GM23338 (cell line): ENCODE data around the gene BOD1. TPM values are rescaled to one million over a fixed set of nuclear protein-coding genes. Genes with fewer than 3 reads are reported as not detected.

Experiments
- ATAC-seq: fragments of 200-7000 bp; cut with Tn5 transposase; 3 replicates; pipeline ENCODE4 v1.9.1; 2020
- DNase-seq: peaks from one replicate; pipeline ENCODE4 v3.0.0-alpha.2; 2015; ENCODE audit warnings: low spot score
- H2AFZ ChIP-seq: fragments of 200-600 bp; sonication (generic); 2 replicates; pipeline ENCODE4 v1.8.0; 2016; ENCODE audit warnings: antibody characterized with exemption, mild to moderate bottlenecking, moderate library complexity
- H3F3A ChIP-seq: fragments of 200-600 bp; sonication (generic); replicated peaks from 2 replicates; pipeline ENCODE4 v1.8.0; 2017; ENCODE audit warnings: antibody characterized with exemption, mixed run types, low read depth
- H3K27ac ChIP-seq: fragments of 200-600 bp; sonication (generic); 2 replicates; pipeline ENCODE4 v1.6.1; 2016; ENCODE audit warnings: low read depth
- H3K27me3 ChIP-seq: fragments of 200-600 bp; sonication (generic); 2 replicates; pipeline ENCODE4 v1.8.0; 2016; ENCODE audit warnings: mild to moderate bottlenecking, mixed run types, moderate library complexity; ENCODE audit not compliant: insufficient read depth
- H3K36me3 ChIP-seq: fragments of 200-600 bp; sonication (generic); 2 replicates; pipeline ENCODE4 v1.8.0; 2016; ENCODE audit warnings: mild to moderate bottlenecking; ENCODE audit not compliant: insufficient read depth
- H3K4me1 ChIP-seq: fragments of 200-600 bp; sonication (generic); 2 replicates; pipeline ENCODE4 v1.8.0; 2016; ENCODE audit warnings: mild to moderate bottlenecking, moderate library complexity; ENCODE audit not compliant: insufficient read depth
- H3K4me2 ChIP-seq: fragments of 200-600 bp; sonication (generic); 2 replicates; pipeline ENCODE4 v1.7.1; 2017; ENCODE audit warnings: mixed run types
- H3K4me3 ChIP-seq: fragments of 200-600 bp; sonication (generic); 2 replicates; pipeline ENCODE4 v1.6.1; 2016; ENCODE audit warnings: mixed run types
- H3K79me2 ChIP-seq: fragments of 200-600 bp; sonication (generic); replicated peaks from 2 replicates; pipeline ENCODE4 v1.8.0; 2017; ENCODE audit warnings: mild to moderate bottlenecking; ENCODE audit not compliant: insufficient read depth
- H3K9me2 ChIP-seq: fragments of 200-600 bp; sonication (generic); 2 replicates; pipeline ENCODE4 v1.8.0; 2017; ENCODE audit not compliant: insufficient read depth
- H4K20me1 ChIP-seq: fragments of 200-600 bp; sonication (generic); replicated peaks from 2 replicates; pipeline ENCODE4 v1.8.0; 2017; ENCODE audit warnings: mild to moderate bottlenecking; ENCODE audit not compliant: insufficient read depth
- H3K27ac Mint-ChIP-seq: 2 replicates; pipeline ENCODE4 v1.8.0; 2020; ENCODE audit warnings: inconsistent platforms, mild to moderate bottlenecking, moderate library complexity, mixed read lengths
- H3K27me3 Mint-ChIP-seq: 3 replicates; pipeline ENCODE4 v1.8.0; 2022; ENCODE audit warnings: low read depth, mild to moderate bottlenecking, moderate library complexity, mixed read lengths, inconsistent platforms; ENCODE audit not compliant: insufficient read depth, poor library complexity
- H3K36me3 Mint-ChIP-seq: 3 replicates; pipeline ENCODE4 v1.8.0; 2021; ENCODE audit warnings: low read depth, mild to moderate bottlenecking, inconsistent platforms, moderate library complexity, mixed read lengths
- H3K4me1 Mint-ChIP-seq: 3 replicates; pipeline ENCODE4 v1.8.0; 2020; ENCODE audit warnings: mild to moderate bottlenecking, inconsistent platforms, mixed read lengths
- H3K4me3 Mint-ChIP-seq: 3 replicates; pipeline ENCODE4 v1.8.0; 2021; ENCODE audit warnings: moderate library complexity, mild to moderate bottlenecking, inconsistent platforms, mixed read lengths
- H3K9me3 Mint-ChIP-seq: 3 replicates; pipeline ENCODE4 v1.8.0; 2020; ENCODE audit warnings: moderate library complexity, mild to moderate bottlenecking, inconsistent platforms, mixed read lengths
- CREB1 ChIP-seq: fragments of 250-450 bp; sonication (Bioruptor Pico); IDR thresholded peaks from 2 replicates; pipeline ENCODE4 v1.5.0; 2020; ENCODE audit warnings: low read depth, mild to moderate bottlenecking, moderate library complexity
- ETS1 ChIP-seq: IDR thresholded peaks from 2 replicates; pipeline ENCODE4 v1.6.1; 2016; ENCODE audit warnings: antibody characterized with exemption
- EZH2 ChIP-seq: fragments of 200-600 bp; sonication (generic); IDR thresholded peaks from one replicate; pipeline ENCODE4 v1.8.0; 2017; ENCODE audit warnings: antibody characterized with exemption, mild to moderate bottlenecking, low read depth; ENCODE audit not compliant: unreplicated experiment
- JUNB ChIP-seq: IDR thresholded peaks from one replicate; pipeline ENCODE4 v1.6.1; 2016; ENCODE audit warnings: antibody characterized with exemption; ENCODE audit not compliant: unreplicated experiment
- NANOG ChIP-seq: IDR thresholded peaks from 2 replicates; pipeline ENCODE4 v1.6.1; 2016; ENCODE audit warnings: antibody characterized with exemption, borderline replicate concordance
- POLR2AphosphoS5 ChIP-seq: IDR thresholded peaks from 2 replicates; pipeline ENCODE4 v1.6.1; 2016; ENCODE audit warnings: antibody characterized with exemption, low read depth
- REST ChIP-seq: IDR thresholded peaks from one replicate; pipeline ENCODE4 v1.6.1; 2018; ENCODE audit warnings: antibody characterized with exemption; ENCODE audit not compliant: unreplicated experiment
- STAT1 ChIP-seq: IDR thresholded peaks from one replicate; pipeline ENCODE4 v1.6.1; 2016; ENCODE audit warnings: antibody characterized with exemption; ENCODE audit not compliant: unreplicated experiment
- ZNF114 ChIP-seq: fragments of 250-450 bp; sonication (Bioruptor Pico); IDR thresholded peaks from 2 replicates; pipeline ENCODE4 v1.5.0; 2020; ENCODE audit warnings: mild to moderate bottlenecking, moderate library complexity
- ZNF331 ChIP-seq: fragments of 250-450 bp; sonication (Bioruptor Pico); IDR thresholded peaks from 2 replicates; pipeline ENCODE4 v1.5.0; 2020; ENCODE audit warnings: low read depth, mild to moderate bottlenecking, moderate library complexity
- ZNF462 ChIP-seq: fragments of 250-450 bp; sonication (Bioruptor Pico); IDR thresholded peaks from 2 replicates; pipeline ENCODE4 v1.5.0; 2020; ENCODE audit warnings: mild to moderate bottlenecking, moderate library complexity
- polyA plus RNA-seq: library from polyadenylated mRNA; unstranded; fragments of >200 nt; fragmentation: Nextera tagmentation; extraction: Ambion mirVana; gene quantifications from 2 replicates; pipeline ENCODE4 v1.2.1, GENCODE V29; 2016
- total RNA-seq: library from RNA; depleted of rRNA; stranded (reverse); fragments of >200 nt; shearing (Covaris generic); gene quantifications from 2 replicates; pipeline ENCODE4 v1.2.3, GENCODE V29; 2014

Gene BOD1
- total and polyA plus RNA-seq, 2 experiments from 2014 or later: 94.7 to 141 TPM

- TF ChIP-seq ETS1 (no peak), EZH2 (no peak), ZNF331 (CRISPR knock-in tag) (no peak)
These were observed 47.7 kb upstream of the BOD1 start (continued) for GRCh38 chr5:173664154-173664526.

GRCh38 chr5:173663352-173664153, 47.1 kb upstream of the BOD1 start:
- peaks cover 16% of the 10 kb centered on the region for H3K27me3 Mint-ChIP-seq
- peaks cover 15% of the 10 kb centered on the region for H3K4me1 Mint-ChIP-seq
- Histone ChIP-seq H3K27me3 (no peaks in the 10 kb centered on the region), H3K9me2 (peaks cover 7% of the 10 kb centered on the region), H3K27ac (no peak overlapping the region), H3K79me2 (no peaks in the 10 kb centered on the region), H3K4me1 (peaks cover 14% of the 10 kb centered on the region), H3K4me2 (no peak overlapping the region), H3K36me3 (0 out of 2 replicates have a peak, but pooled peaks cover under 1% of the 10 kb centered on the region), H3F3A (peaks cover 6% of the 10 kb centered on the region), H3K4me3 (no peak overlapping the region), H4K20me1 (no peaks in the 10 kb centered on the region), H2AFZ (no peak overlapping the region)
- H3K36me3 Mint-ChIP-seq: peaks cover 33% of the 10 kb centered on the region
- DNase-seq (no peak), ATAC-seq (no peak)
- no peak overlapping the region for H3K4me3 Mint-ChIP-seq
- peaks cover 35% of the 10 kb centered on the region for H3K9me3 Mint-ChIP-seq
- H3K27ac Mint-ChIP-seq: no peak overlapping the region
- TF ChIP-seq REST (no peak), NANOG (no peak), STAT1 (no peak), ZNF114 (CRISPR knock-in tag) (no peak), JUNB (no peak), EZH2 (no peak), ETS1 (no peak), ZNF462 (CRISPR knock-in tag) (no peak), POLR2AphosphoS5 (no peak), ZNF331 (CRISPR knock-in tag) (no peak), CREB1 (CRISPR knock-in tag) (no peak)
